Neural crest cell (in vitro differentiated cells): ENCODE results near the gene SRC. TPM values are rescaled to one million over a fixed set of nuclear protein-coding genes. Genes with fewer than 3 reads are reported as not detected.

Source experiments
- DNase-seq: peaks from one replicate; pipeline ENCODE4 v3.0.0; 2021; ENCODE audit warnings: low read depth, mixed read lengths, low spot score
- H3K27ac Mint-ChIP-seq: one replicate; pipeline ENCODE4 v1.8.0; 2021; ENCODE audit warnings: mild to moderate bottlenecking, mixed read lengths; ENCODE audit not compliant: unreplicated experiment
- H3K27me3 Mint-ChIP-seq: 2 replicates; pipeline ENCODE4 v1.8.0; 2021; ENCODE audit warnings: low read depth, mild to moderate bottlenecking, mixed read lengths
- H3K36me3 Mint-ChIP-seq: 2 replicates; pipeline ENCODE4 v1.8.0; 2021; ENCODE audit warnings: low read depth, mild to moderate bottlenecking, mixed read lengths
- H3K4me1 Mint-ChIP-seq: 2 replicates; pipeline ENCODE4 v1.8.0; 2021; ENCODE audit warnings: mixed read lengths
- H3K4me3 Mint-ChIP-seq: one replicate; pipeline ENCODE4 v1.8.0; 2021; ENCODE audit warnings: mild to moderate bottlenecking, mixed read lengths
- H3K9me3 Mint-ChIP-seq: 2 replicates; pipeline ENCODE4 v1.8.0; 2021; ENCODE audit warnings: mixed read lengths
- CTCF ChIP-seq: fragments of 200-600 bp; sonication (generic); conservative IDR thresholded peaks from 2 replicates; pipeline ENCODE4 v1.5.0; 2021; ENCODE audit warnings: antibody characterized with exemption, mild to moderate bottlenecking
- total RNA-seq: library from RNA; stranded (reverse); gene quantifications from 2 replicates; pipeline ENCODE4 v1.2.1, GENCODE V29; 2021

Gene SRC
- total RNA-seq, 1 donor from 2014 or later: 58.6 TPM

GRCh38 chr20:37316116-37316774 lies 29.7 kb upstream of the SRC start:
- TF ChIP-seq CTCF: no peak
- Mint-ChIP-seq H3K27me3 (no peaks in the 10 kb centered on the region), H3K4me3 (no peak overlapping the region), H3K9me3 (no peaks in the 10 kb centered on the region), H3K4me1 (peaks cover 51% of the 10 kb centered on the region), H3K36me3 (no peaks in the 10 kb centered on the region), H3K27ac (peak overlapping the region; percentile 68)
- no peak for DNase-seq

- DNase-seq: no peak
- H3K36me3 Mint-ChIP-seq: no peaks in the 10 kb centered on the region
- no peak overlapping the region for H3K4me3 Mint-ChIP-seq
- no peak for TF ChIP-seq CTCF
- H3K4me1 Mint-ChIP-seq: peaks cover 50% of the 10 kb centered on the region
- H3K27me3 Mint-ChIP-seq: no peaks in the 10 kb centered on the region
- no peak overlapping the region for H3K27ac Mint-ChIP-seq
- H3K9me3 Mint-ChIP-seq: no peaks in the 10 kb centered on the region
These were observed 29.2 kb upstream of the SRC start for GRCh38 chr20:37316775-37317170.

- no peak for TF ChIP-seq CTCF
- H3K4me3 Mint-ChIP-seq: no peak overlapping the region
- H3K27me3 Mint-ChIP-seq: no peaks in the 10 kb centered on the region
- peaks cover 46% of the 10 kb centered on the region for H3K4me1 Mint-ChIP-seq
- no peak for DNase-seq
- no peaks in the 10 kb centered on the region for H3K36me3 Mint-ChIP-seq
- H3K9me3 Mint-ChIP-seq: no peaks in the 10 kb centered on the region
- no peak overlapping the region for H3K27ac Mint-ChIP-seq
These were observed 28.6 kb upstream of the SRC start for GRCh38 chr20:37317316-37317715.

GRCh38 chr20:37317994-37318640 lies 27.8 kb upstream of the SRC start:
- Mint-ChIP-seq H3K27ac (no peak overlapping the region), H3K27me3 (no peaks in the 10 kb centered on the region), H3K36me3 (peaks cover 4% of the 10 kb centered on the region), H3K4me1 (peaks cover 41% of the 10 kb centered on the region), H3K9me3 (no peaks in the 10 kb centered on the region), H3K4me3 (no peak overlapping the region)
- no peak for TF ChIP-seq CTCF
- no peak for DNase-seq

- Mint-ChIP-seq H3K27me3 (no peaks in the 10 kb centered on the region), H3K4me1 (peaks cover 33% of the 10 kb centered on the region), H3K27ac (peak overlapping the region; percentile 3), H3K36me3 (peaks cover 5% of the 10 kb centered on the region), H3K4me3 (no peak overlapping the region), H3K9me3 (no peaks in the 10 kb centered on the region)
- no peak for TF ChIP-seq CTCF
- DNase-seq: no peak
These were observed 26.7 kb upstream of the SRC start for GRCh38 chr20:37319151-37319671.
